GF-D8 (cell line): ENCODE data around the gene BBX.
"Not testable (repeated sequence)": the region's sequence is repeated elsewhere in the genome, so short reads cannot be mapped to it uniquely, and the experiment has no call there.

ENCODE experiments used
- DNase-seq: peaks from one replicate; lab custom pipeline; 2025; lab: John Stamatoyannopoulos, UW

Gene BBX

GRCh38 chr3:107800710-107801109 lies 277.9 kb downstream of the BBX start:
- no peak for DNase-seq

DNA sequence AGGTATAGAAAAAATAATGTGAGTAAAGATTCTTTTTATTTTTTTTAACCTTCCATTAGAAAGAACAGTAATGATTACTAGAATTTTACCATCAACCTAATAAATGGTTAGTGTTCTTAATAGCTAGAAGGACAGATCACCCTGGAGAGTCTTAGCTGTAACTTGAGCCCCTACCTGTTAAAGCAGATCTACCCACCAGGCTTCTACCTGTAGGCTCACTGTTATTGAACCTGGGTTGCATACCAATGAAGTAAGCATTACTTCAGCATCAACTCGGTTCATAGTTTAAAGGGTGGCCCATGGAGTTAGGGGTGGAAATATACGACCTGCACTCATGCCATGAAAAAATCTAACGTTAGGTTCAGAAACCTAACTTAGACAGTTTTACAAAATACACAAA lies 280.4 kb downstream of the BBX start:
- DNase-seq: no peak

DNA sequence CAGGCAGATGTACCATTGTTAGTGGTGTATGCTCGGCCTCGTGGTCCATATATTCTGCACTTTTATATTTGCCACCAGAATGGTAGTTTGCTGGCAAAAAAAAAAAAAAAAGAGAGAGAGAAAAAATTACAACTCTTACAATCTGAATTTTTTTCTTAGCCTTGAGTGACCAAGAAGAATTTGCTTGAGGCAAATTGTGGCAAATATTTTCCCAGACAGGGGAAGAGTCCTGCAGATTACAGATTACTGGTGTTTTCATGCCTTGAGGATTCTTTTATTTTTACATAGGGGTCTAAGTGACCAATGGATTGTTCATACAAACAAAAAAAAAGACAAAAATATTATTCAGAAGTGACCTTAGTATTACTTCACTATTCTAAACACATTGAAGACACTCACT lies 283.3 kb downstream of the BBX start:
- DNase-seq: no peak

GRCh38 chr3:107806536-107806935 lies 283.8 kb downstream of the BBX start:
- DNase-seq: no peak

- DNase-seq: no peak
Observed at GRCh38 chr3:107810171-107811071, 287.7 kb downstream of the BBX start.

GRCh38 chr3:107813026-107813425 lies 290.3 kb downstream of the BBX start:
- DNase-seq: no peak

- no peak for DNase-seq
Observed at GRCh38 chr3:107816107-107816506, 293.3 kb downstream of the BBX start.

DNA sequence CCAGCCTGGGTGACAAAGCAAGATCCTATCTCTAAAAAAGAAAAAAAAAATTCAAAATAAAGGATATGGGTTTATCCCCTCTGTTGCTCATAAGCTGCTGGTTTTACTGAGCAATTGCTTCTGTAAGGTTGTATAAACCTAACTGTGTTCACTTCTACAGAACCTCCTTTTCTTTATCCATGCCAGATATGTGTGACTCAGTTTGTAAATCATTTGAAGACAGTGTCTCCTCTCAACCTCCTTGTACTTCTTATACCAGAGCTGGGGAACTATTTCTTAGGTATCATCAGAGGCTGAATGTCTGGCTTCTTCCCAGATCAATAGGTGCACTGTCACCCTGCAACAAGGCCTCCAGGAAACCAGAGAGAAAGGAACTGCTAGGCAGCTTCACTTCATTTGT lies 294.3 kb downstream of the BBX start:
- DNase-seq: no peak

DNA sequence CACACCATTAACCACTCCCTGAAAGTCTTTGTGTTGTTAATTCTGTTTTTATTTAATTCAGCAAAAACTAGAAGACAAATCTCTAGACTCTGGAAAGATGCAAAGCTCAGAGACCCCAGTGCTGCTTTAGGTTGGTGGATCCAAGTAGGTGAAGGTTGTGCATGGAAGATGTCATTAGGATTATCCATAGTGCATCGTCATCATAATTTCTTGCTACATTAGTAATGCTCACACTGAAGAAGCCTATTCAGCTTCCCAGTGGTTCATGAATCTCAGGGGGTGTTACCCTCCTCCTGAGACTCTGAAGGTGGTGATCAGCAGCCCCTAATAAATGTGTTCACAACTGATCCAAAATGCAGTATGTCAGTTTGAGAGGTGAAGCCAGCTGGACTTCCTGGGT lies 295.3 kb downstream of the BBX start:
- DNase-seq: no peak

- DNase-seq: no peak
Observed at GRCh38 chr3:107819656-107820055, 296.9 kb downstream of the BBX start.

DNA sequence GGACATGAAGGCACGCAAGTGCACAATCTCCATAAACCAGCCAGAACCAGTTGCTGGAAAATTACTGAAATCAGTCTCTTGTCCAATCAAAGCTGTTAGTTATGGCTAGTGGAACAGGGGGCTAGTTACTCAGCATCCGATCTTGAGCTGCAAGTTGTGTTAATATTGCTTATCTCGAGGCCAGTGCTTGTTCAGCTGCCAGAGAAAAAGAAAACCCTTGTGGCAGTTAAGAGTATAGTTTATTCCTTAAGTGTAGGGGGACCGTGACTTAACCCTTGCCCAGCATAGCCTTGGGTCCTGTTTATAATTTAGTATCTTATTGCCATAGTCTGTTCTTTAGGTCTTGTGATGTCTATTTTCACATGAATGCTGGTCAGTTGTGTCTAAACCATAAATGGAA lies 299.5 kb downstream of the BBX start:
- DNase-seq: no peak

GRCh38 chr3:107824822-107825371 lies 302.1 kb downstream of the BBX start:
- DNase-seq: no peak

- no peak for DNase-seq
Observed at GRCh38 chr3:107825556-107825955, 302.8 kb downstream of the BBX start.

- no peak for DNase-seq
Observed at GRCh38 chr3:107826727-107827126, 304.0 kb downstream of the BBX start.

- no peak for DNase-seq
Observed at GRCh38 chr3:107829185-107829584, 306.4 kb downstream of the BBX start.

GRCh38 chr3:107831590-107831989 lies 308.8 kb downstream of the BBX start:
- no peak for DNase-seq

GRCh38 chr3:107833043-107833442 lies 310.3 kb downstream of the BBX start:
- no peak for DNase-seq

GRCh38 chr3:107833722-107834416 lies 311.1 kb downstream of the BBX start:
- no peak for DNase-seq

GRCh38 chr3:107835001-107835400 lies 312.2 kb downstream of the BBX start:
- not testable (repeated sequence) for DNase-seq

DNA sequence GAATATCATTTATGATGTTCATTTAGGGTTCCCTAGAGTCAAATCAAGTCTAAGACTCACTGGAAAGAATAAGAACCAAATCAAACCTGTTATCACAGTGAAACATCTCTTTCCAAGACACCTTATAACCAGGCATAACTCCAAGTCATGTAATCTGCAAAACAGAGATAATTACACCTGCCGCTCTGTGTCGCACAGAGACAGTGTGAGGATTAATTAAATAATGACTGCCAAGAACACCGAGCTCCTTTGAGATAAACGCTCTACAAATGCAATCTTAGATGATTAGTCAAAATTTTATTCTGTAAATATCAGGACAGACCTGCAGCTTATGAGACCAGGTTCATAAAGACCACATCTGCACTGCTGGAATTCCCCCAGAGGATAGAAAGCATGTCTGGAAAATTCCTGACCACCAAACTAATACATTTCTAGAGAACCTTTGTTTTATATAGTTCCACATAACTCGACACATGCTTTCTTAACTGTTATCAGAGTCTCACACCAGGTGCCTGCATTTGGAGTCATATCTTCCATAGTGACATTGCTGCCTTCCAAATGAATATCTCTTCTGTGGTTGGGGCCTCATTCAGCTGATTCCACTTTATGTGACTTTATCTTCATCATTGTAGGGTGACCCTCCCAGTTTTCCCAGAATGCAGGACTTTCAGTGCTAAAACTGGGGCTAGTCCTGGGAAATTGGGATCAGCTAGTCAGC lies 315.3 kb downstream of the BBX start:
- DNase-seq: no peak

DNA sequence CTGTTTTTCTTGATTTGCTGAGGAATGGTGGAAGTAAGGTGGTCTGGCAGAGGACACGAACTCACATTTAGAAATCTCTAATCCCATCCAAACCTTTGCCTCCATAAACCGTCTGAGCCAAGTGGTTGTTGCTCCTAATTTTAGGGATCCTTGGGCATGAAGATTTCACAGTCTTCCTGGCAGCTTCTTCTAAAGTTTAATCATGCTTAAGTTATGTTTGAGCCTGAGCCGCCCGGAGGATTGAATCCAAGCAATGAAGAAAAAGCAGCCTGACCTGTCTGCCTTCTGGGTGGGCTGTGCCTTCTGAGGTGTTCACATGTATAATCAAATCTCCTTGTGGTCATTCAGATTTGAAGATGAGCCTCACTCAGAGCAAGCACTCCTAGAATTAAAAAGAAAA lies 319.1 kb downstream of the BBX start:
- DNase-seq: no peak

- DNase-seq: no peak
Observed at GRCh38 chr3:107842940-107843339, 320.2 kb downstream of the BBX start.
